Ovary (tissue), 9 donors: ENCODE results near the gene LIG4. TPM values are rescaled to one million over a fixed set of nuclear protein-coding genes. Genes with fewer than 3 reads are reported as not detected.

Experiments
- DNase-seq, 5 donors: peaks; one replicate each; pipeline ENCODE4 v3.0.0-alpha.2; 2019 to 2020
- H3K27ac ChIP-seq, 2 donors: fragments of 200-600 bp; one replicate each; pipeline versions ENCODE4 v1.5.1 to v1.8.0; 2019 to 2022
- H3K27me3 ChIP-seq: fragments of 200-600 bp; one replicate; pipeline ENCODE4 v1.8.0; 2022
- H3K36me3 ChIP-seq: fragments of 200-600 bp; sonication (generic); one replicate; pipeline ENCODE4 v1.5.1; 2019
- H3K4me1 ChIP-seq: one replicate; pipeline ENCODE4 v1.8.1; 2013; ENCODE audit warnings: mild to moderate bottlenecking, moderate library complexity; ENCODE audit not compliant: insufficient read depth
- H3K4me3 ChIP-seq: fragments of 200-600 bp; sonication (generic); one replicate; pipeline ENCODE4 v1.5.1; 2017
- H3K9me3 ChIP-seq, 2 donors: fragments of 200-600 bp in 1 of 2; sonication (generic) in 1 of 2; one replicate each; pipeline versions ENCODE4 v1.5.1 to v1.8.1; 2013 to 2019; ENCODE audit warnings: mild to moderate bottlenecking in 1 of 2, moderate library complexity in 1 of 2
- CTCF ChIP-seq, 3 donors: fragments of 450-650 bp in 2 of 3; fragments of 200-600 bp in 1 of 3; IDR thresholded peaks; one replicate each; pipeline versions ENCODE4 v1.5.1 to v1.8.0; 2016 to 2022; ENCODE audit warnings: antibody characterized with exemption in 3 of 3, mild to moderate bottlenecking in 1 of 3
- EP300 ChIP-seq: sonication (generic); formaldehyde crosslinking; IDR thresholded peaks from one replicate; pipeline ENCODE4 v1.6.1; 2017; ENCODE audit warnings: antibody characterized with exemption
- POLR2A ChIP-seq: fragments of 450-650 bp; IDR thresholded peaks from one replicate; pipeline ENCODE4 v1.6.1; 2017; ENCODE audit warnings: antibody characterized with exemption, mild to moderate bottlenecking, moderate library complexity
- WGBS, 3 donors: extraction: QIAGEN DNeasy Blood & Tissue Kit in 1 of 3; methylation state at CpG; one replicate each; pipeline versions ENCODE4 v1.1.5 to v1.1.7; 2013 to 2017; 5-methylcytosine and 5-hydroxymethylcytosine counted together
- intact Hi-C, 4 donors: fragments of 100-400 bp; cut with DNase I; formaldehyde crosslinking; loops; one replicate each; pipeline versions ENCODE4 v1.11.0 to v1.15.1; 2022 to 2023
- polyA plus RNA-seq, 2 donors: library from polyadenylated mRNA; stranded (reverse); fragments of 200-250 nt in 1 of 2; fragments of 350-450 nt in 1 of 2; fragmentation: Illumina TruSeq in 1 of 2; extraction: RNeasy Lipid Tissue Mini Kit (QIAGEN cat#74804) in 1 of 2; gene quantifications; one replicate each; pipeline ENCODE4 v1.2.3, GENCODE V29; 2013 to 2014
- total RNA-seq, 7 donors: library from RNA; depleted of rRNA in 2 of 7; stranded (reverse); fragments of >200 nt in 2 of 7; fragmentation: NEBNext Ultra II Directional in 3 of 7; extraction: Animal tissue kit (Norgen Biotek cat#: 25700) in 3 of 7; gene quantifications; one replicate each; pipeline versions ENCODE4 v1.1.0 to v1.2.4, GENCODE V29; 2016 to 2023
- donor health status: DM: no; HTN: no; CAD: no; lungs with moderate emphysema.
- donor health status: DM: no; HTN: no; CAD: no.
- donor health status: Bipolar disorder and iron deficiency.
- donor health status: DM: yes; HTN: yes; CAD: no.
- donor health status: DM: no; HTN: no; CAD: no.
- donor health status: DM: yes; HTN: yes; CAD: no.

The LIG4 gene
- total and polyA plus RNA-seq, 9 donors = 3.5 to 7.2 (median 5.1) TPM

- H3K4me1 ChIP-seq = no peaks in the 10 kb centered on the region
- H3K27ac ChIP-seq = no peak overlapping the region
- no peak for DNase-seq
- H3K9me3 ChIP-seq = peaks cover 0 to 3% of the 10 kb centered on the region in 2 donors
- no peaks in the 10 kb centered on the region for H3K36me3 ChIP-seq
- intact Hi-C loops = no loop called here
- WGBS, 3 donors = 45 to 54% (median 46%) methylated on average over 3 of the region's 3 CpGs
- H3K27me3 ChIP-seq = no peaks in the 10 kb centered on the region
- TF ChIP-seq CTCF (IDR thresholded peaks at IDR 0.05) (no peak), POLR2A (no peak), EP300 (no peak)
- H3K4me3 ChIP-seq = no peak overlapping the region
Measured at GRCh38 chr13:108190897-108191296, 24.4 kb downstream of the LIG4 start.

DNA sequence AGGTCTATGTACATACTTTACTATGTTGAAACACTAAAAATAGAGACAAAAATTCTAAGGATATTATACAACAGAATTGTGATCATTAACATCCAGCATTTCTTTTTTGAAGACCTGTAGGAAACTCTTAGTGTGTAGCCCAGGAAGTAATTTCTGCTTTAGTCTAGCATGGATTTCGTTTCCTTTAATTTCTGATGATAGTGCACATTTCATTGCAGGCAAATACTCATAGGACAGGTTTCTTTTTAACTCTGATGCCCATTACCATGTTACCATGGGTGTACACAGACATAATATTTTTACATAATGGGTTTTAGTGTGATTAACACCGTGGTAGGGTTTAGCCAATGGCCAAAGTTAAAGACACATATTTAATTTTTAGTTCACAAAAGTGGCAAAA lies 27.1 kb downstream of the LIG4 start:
- 60 to 69% (median 61%) methylated on average over 2 of the region's 2 CpGs for WGBS, 3 donors
- H3K27ac ChIP-seq = no peak overlapping the region
- TF ChIP-seq POLR2A (no peak), EP300 (no peak), CTCF (IDR thresholded peaks at IDR 0.05) (no peak)
- no peaks in the 10 kb centered on the region for H3K27me3 ChIP-seq
- H3K4me1 ChIP-seq = no peaks in the 10 kb centered on the region
- intact Hi-C loops = no loop called here
- no peak for DNase-seq
- H3K4me3 ChIP-seq = no peak overlapping the region
- H3K36me3 ChIP-seq = no peaks in the 10 kb centered on the region
- H3K9me3 ChIP-seq = no peaks in the 10 kb centered on the region

DNA sequence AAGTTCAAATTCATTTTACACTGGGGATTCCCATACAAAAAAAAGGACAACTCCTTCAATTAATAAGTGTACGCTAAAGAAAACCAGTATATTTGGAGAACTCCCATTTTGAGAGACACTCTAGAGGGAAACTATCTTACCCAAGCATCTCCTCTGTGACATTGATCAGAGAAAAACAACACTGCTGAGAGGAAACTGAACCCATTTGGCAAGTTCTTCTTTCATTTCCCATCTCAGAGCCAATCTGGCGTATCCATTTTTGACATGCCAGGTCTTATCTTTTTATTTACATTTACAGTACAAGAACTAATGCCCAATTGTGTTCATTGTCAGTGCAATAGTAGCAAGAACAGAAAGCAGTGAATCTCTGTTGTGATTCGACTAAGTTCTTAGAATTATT lies 30.1 kb downstream of the LIG4 start:
- no peak for DNase-seq
- 75 to 85% (median 76%) methylated on average over 3 of the region's 3 CpGs for WGBS, 3 donors
- no peaks in the 10 kb centered on the region for H3K27me3 ChIP-seq
- no peak overlapping the region for H3K4me3 ChIP-seq
- no peak overlapping the region for H3K27ac ChIP-seq
- no peaks in the 10 kb centered on the region for H3K4me1 ChIP-seq
- no peak for TF ChIP-seq POLR2A
- no peak for TF ChIP-seq EP300
- no peak for TF ChIP-seq CTCF (IDR thresholded peaks at IDR 0.05)
- H3K9me3 ChIP-seq = no peaks in the 10 kb centered on the region
- no peaks in the 10 kb centered on the region for H3K36me3 ChIP-seq
- intact Hi-C loops = no loop called here

GRCh38 chr13:108182652-108183051 lies 32.7 kb downstream of the LIG4 start:
- intact Hi-C loops = no loop called here
- H3K27ac ChIP-seq = no peak overlapping the region
- H3K9me3 ChIP-seq = no peaks in the 10 kb centered on the region
- WGBS, 3 donors = 58 to 64% (median 62%) methylated on average over 3 of the region's 3 CpGs
- H3K36me3 ChIP-seq = no peaks in the 10 kb centered on the region
- DNase-seq = no peak
- H3K4me1 ChIP-seq = no peaks in the 10 kb centered on the region
- no peaks in the 10 kb centered on the region for H3K27me3 ChIP-seq
- TF ChIP-seq CTCF (IDR thresholded peaks at IDR 0.05) (no peak), EP300 (no peak), POLR2A (no peak)
- H3K4me3 ChIP-seq = no peak overlapping the region

DNA sequence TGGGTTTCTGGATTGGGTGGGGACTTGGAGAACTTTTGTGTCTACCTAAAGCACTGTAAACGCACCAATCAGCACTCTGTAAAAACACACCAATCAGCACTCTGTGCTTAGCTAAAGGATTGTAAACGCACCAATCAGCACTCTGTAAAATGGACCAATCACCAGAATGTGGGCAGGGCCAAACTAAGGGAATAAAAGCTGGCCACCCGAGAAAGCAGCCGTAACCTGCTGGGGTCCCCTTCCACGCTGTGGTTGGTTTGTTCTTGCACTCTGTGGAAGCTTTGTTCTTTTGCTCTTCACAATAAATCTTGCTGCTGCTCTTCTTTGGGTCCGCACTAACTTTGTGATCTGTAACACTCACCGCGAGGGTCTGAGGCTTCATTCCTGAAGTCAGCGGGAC lies 37.3 kb downstream of the LIG4 start:
- Histone ChIP-seq H3K9me3 (no peaks in the 10 kb centered on the region), H3K36me3 (no peaks in the 10 kb centered on the region), H3K4me1 (no peaks in the 10 kb centered on the region), H3K27me3 (no peaks in the 10 kb centered on the region), H3K27ac (no peak overlapping the region), H3K4me3 (no peak overlapping the region)
- no peak for DNase-seq
- TF ChIP-seq POLR2A (no peak), EP300 (no peak), CTCF (IDR thresholded peaks at IDR 0.05) (no peak)
- intact Hi-C loops = no loop called here
- 85 to 90% (median 86%) methylated on average over 9 of the region's 9 CpGs for WGBS, 3 donors
